ENCODE data around the gene PDCD7.
"Not testable (repeated sequence)": the region's sequence is repeated elsewhere in the genome, so short reads cannot be mapped to it uniquely, and the experiment has no call there.

PDCD7 gene

GRCh38 chr15:65133548-65134200 lies at the start of gene PDCD7:
Gene PDCD7 (minus strand): TSS chr15:65133808. CDS start chr15:65133781, 27 bp downstream.
- peak; percentile 93 for DNase-seq

- DNase-seq, result no peak
These were observed 48.9 kb upstream of the PDCD7 start for GRCh38 chr15:65182538-65182937.

- DNase-seq, result not testable (repeated sequence)
These were observed 48.2 kb upstream of the PDCD7 start for GRCh38 chr15:65181582-65182353.

GRCh38 chr15:65180167-65180566 lies 46.6 kb upstream of the PDCD7 start:
- DNase-seq, result no peak

GRCh38 chr15:65177901-65178300 lies 44.3 kb upstream of the PDCD7 start:
- DNase-seq, result no peak

- DNase-seq, result no peak
These were observed 42.4 kb upstream of the PDCD7 start for GRCh38 chr15:65176056-65176455.

- DNase-seq, result no peak
These were observed 41.9 kb upstream of the PDCD7 start for GRCh38 chr15:65175511-65175910.

- DNase-seq, result no peak
These were observed 40.9 kb upstream of the PDCD7 start for GRCh38 chr15:65174509-65174908.

GRCh38 chr15:65172531-65172930 lies 38.9 kb upstream of the PDCD7 start:
- no peak for DNase-seq

GRCh38 chr15:65171428-65171827 lies 37.8 kb upstream of the PDCD7 start:
- no peak for DNase-seq

GRCh38 chr15:65165875-65166274 lies 32.3 kb upstream of the PDCD7 start:
- DNase-seq, result no peak

- DNase-seq, result no peak
These were observed 30.5 kb upstream of the PDCD7 start for GRCh38 chr15:65164139-65164538.

- DNase-seq, result no peak
These were observed 29.4 kb upstream of the PDCD7 start for GRCh38 chr15:65163041-65163440.

- DNase-seq, result no peak
These were observed 23.1 kb upstream of the PDCD7 start for GRCh38 chr15:65156692-65157091.

- no peak for DNase-seq
These were observed 21.1 kb upstream of the PDCD7 start for GRCh38 chr15:65154720-65155119.

- no peak for DNase-seq
These were observed 14.3 kb upstream of the PDCD7 start for GRCh38 chr15:65147902-65148301.

- DNase-seq, result no peak
These were observed 12.8 kb upstream of the PDCD7 start for GRCh38 chr15:65146438-65146837.

- DNase-seq, result not testable (repeated sequence)
These were observed 5.0 kb upstream of the PDCD7 start for GRCh38 chr15:65138631-65139030.

GRCh38 chr15:65137893-65138292 lies 4.3 kb upstream of the PDCD7 start:
- not testable (repeated sequence) for DNase-seq

GRCh38 chr15:65137089-65137488 lies 3.5 kb upstream of the PDCD7 start:
- not testable (repeated sequence) for DNase-seq

- DNase-seq, result no peak
These were observed 930 bp upstream of the PDCD7 start for GRCh38 chr15:65134538-65134937.

GRCh38 chr15:65132878-65133547 lies 595 bp downstream of the PDCD7 start:
- peak; percentile 21 for DNase-seq

GRCh38 chr15:65130941-65131340 lies 2.7 kb downstream of the PDCD7 start:
- peak; percentile 8 for DNase-seq

GRCh38 chr15:65115542-65115941 lies 18.1 kb downstream of the PDCD7 start:
- no peak for DNase-seq
